KMS-11 (cell line): ENCODE measurements around the gene WIZ.
"Not testable (repeated sequence)": the region's sequence is repeated elsewhere in the genome, so short reads cannot be mapped to it uniquely, and the experiment has no call there.

Experiments used
- H2AFZ ChIP-seq: fragments of 200-600 bp; sonication (generic); 2 replicates; pipeline ENCODE4 v1.6.1; 2016; ENCODE audit warnings: antibody characterized with exemption, mixed run types, low read depth
- H3K27ac ChIP-seq: fragments of 200-600 bp; sonication (generic); 2 replicates; pipeline ENCODE4 v1.6.1; 2016; ENCODE audit warnings: mild to moderate bottlenecking, mixed run types
- H3K27me3 ChIP-seq: fragments of 200-600 bp; sonication (generic); 2 replicates; pipeline ENCODE4 v1.6.1; 2017; ENCODE audit warnings: mild to moderate bottlenecking, low read depth, mixed run types, moderate library complexity; ENCODE audit not compliant: insufficient read depth
- H3K36me3 ChIP-seq: fragments of 200-600 bp; sonication (generic); 2 replicates; pipeline ENCODE4 v1.6.1; 2017; ENCODE audit warnings: mild to moderate bottlenecking, mixed run types; ENCODE audit not compliant: insufficient read depth
- H3K4me1 ChIP-seq: fragments of 200-600 bp; sonication (generic); 2 replicates; pipeline ENCODE4 v1.6.1; 2016; ENCODE audit warnings: mild to moderate bottlenecking, low read depth, mixed run types; ENCODE audit not compliant: poor library complexity, severe bottlenecking
- H3K4me2 ChIP-seq: fragments of 200-600 bp; sonication (generic); 2 replicates; pipeline ENCODE4 v1.7.0; 2016; ENCODE audit warnings: mild to moderate bottlenecking, mixed run types
- H3K4me3 ChIP-seq: fragments of 200-600 bp; sonication (generic); IDR thresholded peaks from 2 replicates; pipeline ENCODE4 v1.6.1; 2017; ENCODE audit warnings: low read depth, low read length, mixed read lengths; ENCODE audit not compliant: insufficient read depth
- H3K79me2 ChIP-seq: fragments of 200-600 bp; sonication (generic); 2 replicates; pipeline ENCODE4 v1.6.1; 2016; ENCODE audit warnings: low read depth, mixed run types; ENCODE audit not compliant: insufficient read depth
- H3K9ac ChIP-seq: fragments of 200-600 bp; sonication (generic); 2 replicates; pipeline ENCODE4 v1.6.1; 2016; ENCODE audit warnings: mild to moderate bottlenecking, mixed run types
- H4K20me1 ChIP-seq: fragments of 200-600 bp; sonication (generic); 2 replicates; pipeline ENCODE4 v1.6.1; 2016; ENCODE audit warnings: mild to moderate bottlenecking, mixed run types; ENCODE audit not compliant: insufficient read depth
- CTCF ChIP-seq: fragments of 200-600 bp; sonication (generic); conservative IDR thresholded peaks from 2 replicates; pipeline ENCODE4 v1.6.1; 2017; ENCODE audit warnings: low read depth, mild to moderate bottlenecking, antibody characterized with exemption, low read length, moderate library complexity, mixed read lengths

Gene WIZ

GRCh38 chr19:15495151-15495550, 45.4 kb upstream of the WIZ start:
- H3K27me3 ChIP-seq = peaks cover 9% of the 10 kb centered on the region; the same call in 1 of the 2 replicates
- no peaks in the 10 kb centered on the region for H3K79me2 ChIP-seq
- no peaks in the 10 kb centered on the region for H3K4me1 ChIP-seq
- no peak overlapping the region for H3K9ac ChIP-seq
- H3K4me2 ChIP-seq = no peak overlapping the region
- H3K4me3 ChIP-seq = no peak overlapping the region
- H3K27ac ChIP-seq = no peak overlapping the region
- no peak for TF ChIP-seq CTCF
- H4K20me1 ChIP-seq = no peaks in the 10 kb centered on the region
- H2AFZ ChIP-seq = no peak overlapping the region
- H3K36me3 ChIP-seq = no peaks in the 10 kb centered on the region

- Histone ChIP-seq H3K4me2 (no peak overlapping the region), H3K36me3 (no peaks in the 10 kb centered on the region), H3K4me3 (no peak overlapping the region), H3K4me1 (no peaks in the 10 kb centered on the region), H3K79me2 (no peaks in the 10 kb centered on the region), H3K9ac (no peak overlapping the region), H3K27me3 (no peaks in the 10 kb centered on the region), H4K20me1 (no peaks in the 10 kb centered on the region), H2AFZ (no peak overlapping the region), H3K27ac (no peak overlapping the region)
- no peak for TF ChIP-seq CTCF
Observed at GRCh38 chr19:15488489-15489226, 38.9 kb upstream of the WIZ start.

- Histone ChIP-seq H3K27ac (no peak overlapping the region), H3K79me2 (no peaks in the 10 kb centered on the region), H3K4me2 (no peak overlapping the region), H4K20me1 (no peaks in the 10 kb centered on the region), H2AFZ (no peak overlapping the region), H3K4me1 (no peaks in the 10 kb centered on the region), H3K9ac (no peak overlapping the region), H3K27me3 (no peaks in the 10 kb centered on the region), H3K4me3 (no peak overlapping the region), H3K36me3 (no peaks in the 10 kb centered on the region)
- TF ChIP-seq CTCF = no peak
Observed at GRCh38 chr19:15487038-15487437, 37.3 kb upstream of the WIZ start.

- H3K4me2 ChIP-seq, H3K27ac ChIP-seq, H3K4me3 ChIP-seq, H4K20me1 ChIP-seq, H2AFZ ChIP-seq, H3K36me3 ChIP-seq, H3K79me2 ChIP-seq, H3K4me1 ChIP-seq, H3K27me3 ChIP-seq, H3K9ac ChIP-seq: not testable (repeated sequence)
Observed at GRCh38 chr19:15485768-15486167, 36.0 kb upstream of the WIZ start.

- not testable (repeated sequence) for H4K20me1 ChIP-seq, H3K79me2 ChIP-seq, H3K9ac ChIP-seq, H2AFZ ChIP-seq, H3K4me2 ChIP-seq, H3K27me3 ChIP-seq, H3K4me1 ChIP-seq, H3K27ac ChIP-seq, H3K36me3 ChIP-seq, H3K4me3 ChIP-seq
Observed at GRCh38 chr19:15480996-15481395, 31.2 kb upstream of the WIZ start.
